ENCODE data around the gene TCP11L2. TPM values are rescaled to one million over a fixed set of nuclear protein-coding genes. Genes with fewer than 3 reads are reported as not detected.
A peak's percentile ranks its signal among the peaks of the same experiment; 100 is the strongest.

Gene TCP11L2
- polyA plus RNA-seq, 1 donor from 2014 or later = 16.6 TPM

GRCh38 chr12:106276032-106276740, 26.3 kb upstream of the TCP11L2 start:
- no peak for TF ChIP-seq REST (IDR thresholded peaks at IDR 0.05; ENCODE audit: borderline replicate concordance)
- no peak for TF ChIP-seq EZH2 (IDR thresholded peaks at IDR 0.05; ENCODE audit: borderline replicate concordance, insufficient read depth, low read length, poor library complexity, severe bottlenecking)
- TF ChIP-seq RAD21 (conservative IDR thresholded peaks at IDR 0.05) = no peak
- TF ChIP-seq, protein P1, sequence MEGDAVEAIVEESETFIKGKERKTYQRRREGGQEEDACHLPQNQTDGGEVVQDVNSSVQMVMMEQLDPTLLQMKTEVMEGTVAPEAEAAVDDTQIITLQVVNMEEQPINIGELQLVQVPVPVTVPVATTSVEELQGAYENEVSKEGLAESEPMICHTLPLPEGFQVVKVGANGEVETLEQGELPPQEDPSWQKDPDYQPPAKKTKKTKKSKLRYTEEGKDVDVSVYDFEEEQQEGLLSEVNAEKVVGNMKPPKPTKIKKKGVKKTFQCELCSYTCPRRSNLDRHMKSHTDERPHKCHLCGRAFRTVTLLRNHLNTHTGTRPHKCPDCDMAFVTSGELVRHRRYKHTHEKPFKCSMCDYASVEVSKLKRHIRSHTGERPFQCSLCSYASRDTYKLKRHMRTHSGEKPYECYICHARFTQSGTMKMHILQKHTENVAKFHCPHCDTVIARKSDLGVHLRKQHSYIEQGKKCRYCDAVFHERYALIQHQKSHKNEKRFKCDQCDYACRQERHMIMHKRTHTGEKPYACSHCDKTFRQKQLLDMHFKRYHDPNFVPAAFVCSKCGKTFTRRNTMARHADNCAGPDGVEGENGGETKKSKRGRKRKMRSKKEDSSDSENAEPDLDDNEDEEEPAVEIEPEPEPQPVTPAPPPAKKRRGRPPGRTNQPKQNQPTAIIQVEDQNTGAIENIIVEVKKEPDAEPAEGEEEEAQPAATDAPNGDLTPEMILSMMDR (IDR thresholded peaks at IDR 0.05; ENCODE audit: poor library complexity, severe bottlenecking) = no peak
- no peak for TF ChIP-seq EP300 (conservative IDR thresholded peaks at IDR 0.05; ENCODE audit: poor library complexity, severe bottlenecking)
- no peak for TF ChIP-seq POLR2AphosphoS5 (IDR thresholded peaks at IDR 0.05)
- no peak for TF ChIP-seq TAF1 (IDR thresholded peaks at IDR 0.05; ENCODE audit: low read depth)
- no peak for TF ChIP-seq SMC3 (conservative IDR thresholded peaks at IDR 0.05; ENCODE audit: poor library complexity)
- TF ChIP-seq MXI1 (conservative IDR thresholded peaks at IDR 0.05; ENCODE audit: poor library complexity, severe bottlenecking) = no peak
- H2AFZ ChIP-seq (ENCODE audit: low read depth, low read length) = no peak overlapping the region
- no peaks in the 10 kb centered on the region for H3K9me3 ChIP-seq (ENCODE audit: low read length)
- H3K36me3 ChIP-seq (ENCODE audit: insufficient read depth, low read length) = no peaks in the 10 kb centered on the region
- no peak overlapping the region for H3K4me3 ChIP-seq (ENCODE audit: low read length)
- H3K9ac ChIP-seq (ENCODE audit: low read length) = no peak overlapping the region
- no peaks in the 10 kb centered on the region for H3K27me3 ChIP-seq (ENCODE audit: insufficient read depth, low read depth, low read length)
- no peaks in the 10 kb centered on the region for H3K79me2 ChIP-seq (replicated peaks; ENCODE audit: insufficient read depth, low read length)
- H3K27ac ChIP-seq (ENCODE audit: low read length) = no peak overlapping the region
- H4K20me1 ChIP-seq (ENCODE audit: insufficient read depth) = no peaks in the 10 kb centered on the region
- no peak overlapping the region for H3K4me2 ChIP-seq (ENCODE audit: low read length)
- no peaks in the 10 kb centered on the region for H3K9me2 ChIP-seq (ENCODE audit: insufficient read depth, low read length)
- H3F3A ChIP-seq (ENCODE audit: insufficient read depth, low read length, poor library complexity, severe bottlenecking) = no peaks in the 10 kb centered on the region

DNA sequence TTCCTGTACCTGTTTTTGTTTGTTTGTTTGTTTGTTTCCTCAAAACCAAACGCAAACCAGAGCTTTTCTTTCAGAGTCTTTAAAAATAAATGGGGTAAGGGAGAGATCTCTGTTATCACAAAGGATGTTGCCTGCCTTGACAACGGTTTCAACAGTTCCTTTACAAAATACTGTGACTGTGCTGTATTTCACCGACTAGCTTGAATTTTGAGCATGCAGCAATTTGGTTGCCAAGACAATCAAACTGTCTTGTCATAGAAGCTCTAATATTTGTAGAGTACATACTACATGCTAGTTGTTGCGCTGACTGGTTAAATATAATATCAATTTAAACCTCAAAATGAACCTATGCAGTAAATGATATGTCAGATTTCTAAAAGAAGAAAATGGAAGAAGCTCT, 22.4 kb upstream of the TCP11L2 start:
- Histone ChIP-seq H3K9me2 (ENCODE audit: insufficient read depth, low read length) (no peaks in the 10 kb centered on the region), H3K27me3 (ENCODE audit: insufficient read depth, low read depth, low read length) (no peaks in the 10 kb centered on the region), H3K27ac (ENCODE audit: low read length) (peak overlapping the region; percentile 46), H3K4me2 (ENCODE audit: low read length) (peak overlapping the region; percentile 25), H2AFZ (ENCODE audit: low read depth, low read length) (no peak overlapping the region), H3K9me3 (ENCODE audit: low read length) (no peaks in the 10 kb centered on the region), H3K79me2 (replicated peaks; ENCODE audit: insufficient read depth, low read length) (no peaks in the 10 kb centered on the region), H4K20me1 (ENCODE audit: insufficient read depth) (no peaks in the 10 kb centered on the region), H3F3A (ENCODE audit: insufficient read depth, low read length, poor library complexity, severe bottlenecking) (no peaks in the 10 kb centered on the region), H3K9ac (ENCODE audit: low read length) (no peak overlapping the region), H3K4me3 (ENCODE audit: low read length) (peak overlapping the region; percentile 11), H3K36me3 (ENCODE audit: insufficient read depth, low read length) (no peaks in the 10 kb centered on the region)
- TF ChIP-seq EP300 (conservative IDR thresholded peaks at IDR 0.05; ENCODE audit: poor library complexity, severe bottlenecking) = peak; percentile 35
- no peak for TF ChIP-seq POLR2AphosphoS5 (IDR thresholded peaks at IDR 0.05)
- no peak for TF ChIP-seq MXI1 (conservative IDR thresholded peaks at IDR 0.05; ENCODE audit: poor library complexity, severe bottlenecking)

All from neural cell (in vitro differentiated cells).